K562 (cell line): ENCODE measurements around the gene C2orf42. TPM values are rescaled to one million over a fixed set of nuclear protein-coding genes. Genes with fewer than 3 reads are reported as not detected.

ENCODE experiments used
- ARID4B ChIP-seq: sonication (generic); formaldehyde crosslinking; IDR thresholded peaks from 2 replicates; pipeline ENCODE4 v1.8.0; 2022; ENCODE audit warnings: mild to moderate bottlenecking, missing genetic modification reagents
- CBX1 ChIP-seq: sonication (generic); IDR thresholded peaks from 2 replicates; pipeline ENCODE4 v1.6.1; 2016; ENCODE audit warnings: antibody characterized with exemption, low read depth, mild to moderate bottlenecking
- ETV5 ChIP-seq: sonication (generic); formaldehyde crosslinking; IDR thresholded peaks from 2 replicates; pipeline ENCODE4 v1.4.0; 2020; ENCODE audit warnings: low read depth, mild to moderate bottlenecking, missing genetic modification reagents
- GABPA ChIP-seq: fragments of 200-800 bp; sonication (Bioruptor generic); conservative IDR thresholded peaks from 2 replicates; pipeline ENCODE4 v1.6.1; 2016; ENCODE audit warnings: low read depth, missing genetic modification characterization, missing compliant biosample characterization
- GABPB2 ChIP-seq: fragments of 250-450 bp; sonication (Bioruptor Pico); conservative IDR thresholded peaks from 2 replicates; pipeline ENCODE4 v1.5.1; 2021; ENCODE audit warnings: mild to moderate bottlenecking
- HES1 ChIP-seq: fragments of 450-650 bp; IDR thresholded peaks from 2 replicates; pipeline ENCODE4 v1.6.1; 2016; ENCODE audit warnings: low read depth, mild to moderate bottlenecking, moderate library complexity
- JUNB ChIP-seq: fragments of 450-650 bp; formaldehyde crosslinking; conservative IDR thresholded peaks from 2 replicates; pipeline ENCODE4 v1.4.0; 2020; ENCODE audit warnings: mild to moderate bottlenecking
- KAT2B ChIP-seq: IDR thresholded peaks from one replicate; pipeline ENCODE4 v1.6.1; 2012; ENCODE audit warnings: low read depth, mild to moderate bottlenecking, control low read depth, inconsistent platforms, low read length, moderate library complexity
- MAZ ChIP-seq, 2 experiments: fragments of 450-650 bp in 1 of 2; sonication (generic) in 1 of 2; formaldehyde crosslinking; IDR thresholded peaks in 1 of 2; conservative IDR thresholded peaks in 1 of 2; 2 replicates each; pipeline versions ENCODE4 v1.4.0 to v1.5.0; 2020; ENCODE audit warnings: mild to moderate bottlenecking in 1 of 2, missing genetic modification reagents in 1 of 2
- MYC ChIP-seq, 2 experiments: fragments of 250-450 bp in 1 of 2; sonication (Bioruptor Pico) in 1 of 2; IDR thresholded peaks; 2 replicates each; pipeline versions ENCODE4 v1.5.1 to v1.6.1; 2012 to 2021; ENCODE audit warnings: low read depth in 2 of 2, borderline replicate concordance in 1 of 2, improper control_type of control experiment in 1 of 2, low read length in 1 of 2, mild to moderate bottlenecking in 1 of 2, moderate library complexity in 1 of 2
- NCOA4 ChIP-seq: fragments of 450-650 bp; IDR thresholded peaks from 2 replicates; pipeline ENCODE4 v1.6.1; 2018; ENCODE audit warnings: mild to moderate bottlenecking; ENCODE audit not compliant: partially characterized antibody
- NELFE ChIP-seq: IDR thresholded peaks from 2 replicates; pipeline ENCODE4 v1.6.1; 2011; ENCODE audit warnings: mild to moderate bottlenecking; ENCODE audit not compliant: insufficient read depth, insufficient read length
- RBBP5 ChIP-seq: fragments of 200-600 bp; sonication (generic); IDR thresholded peaks from 2 replicates; pipeline ENCODE4 v1.6.1; 2012; ENCODE audit warnings: borderline replicate concordance, mild to moderate bottlenecking, low read length, control low read depth, inconsistent platforms; ENCODE audit not compliant: insufficient read depth, poor library complexity, severe bottlenecking
- SIRT6 ChIP-seq: IDR thresholded peaks from one replicate; pipeline ENCODE4 v1.6.1; 2012; ENCODE audit warnings: low read depth, mild to moderate bottlenecking, control low read depth, inconsistent platforms, low read length, moderate library complexity
- TAF7 ChIP-seq: fragments of 450-650 bp; IDR thresholded peaks from 2 replicates; pipeline ENCODE4 v1.6.1; 2016; ENCODE audit warnings: missing genetic modification characterization, missing compliant biosample characterization
- TOE1 ChIP-seq, 2 experiments: fragments of 450-650 bp in 1 of 2; sonication (generic) in 1 of 2; formaldehyde crosslinking in 1 of 2; IDR thresholded peaks; 2 replicates each; pipeline versions ENCODE4 v1.7.1 to v1.8.0; 2016 to 2022; ENCODE audit warnings: borderline replicate concordance in 2 of 2, mild to moderate bottlenecking in 2 of 2, antibody characterized with exemption in 1 of 2, inconsistent platforms in 1 of 2, low read depth in 1 of 2, missing genetic modification reagents in 1 of 2, moderate library complexity in 1 of 2
- TRIM24 ChIP-seq, 2 experiments: fragments of 450-650 bp; IDR thresholded peaks; 2 replicates each; pipeline ENCODE4 v1.6.1; 2016
- ZBED1 ChIP-seq: IDR thresholded peaks from 2 replicates; pipeline ENCODE4 v1.6.1; 2014
- ZBTB1 ChIP-seq: sonication (generic); formaldehyde crosslinking; IDR thresholded peaks from 2 replicates; pipeline ENCODE4 v1.8.1; 2023; ENCODE audit warnings: missing genetic modification reagents, low read depth, mild to moderate bottlenecking, borderline replicate concordance
- ZNF274 ChIP-seq: IDR thresholded peaks from 2 replicates; pipeline ENCODE4 v1.6.1; 2011; ENCODE audit warnings: low read depth, mild to moderate bottlenecking, low read length, moderate library complexity, borderline replicate concordance
- ZNF316 ChIP-seq: fragments of 450-650 bp; IDR thresholded peaks from 2 replicates; pipeline ENCODE4 v1.6.1; 2016
- ZNF79 ChIP-seq: fragments of 250-450 bp; sonication (Bioruptor Pico); IDR thresholded peaks from 2 replicates; pipeline ENCODE4 v1.4.0; 2020; ENCODE audit warnings: low read depth, mild to moderate bottlenecking, moderate library complexity
- polyA plus RNA-seq, 8 experiments: library from polyadenylated mRNA; depleted of rRNA in 4 of 8; stranded (reverse) in 5 of 8; unstranded in 3 of 8; fragments of >200 nt; fragmentation: Nextera tagmentation in 2 of 8; fragmentation: Illumina TruSeq in 1 of 8; extraction: Ambion mirVana in 2 of 8; extraction: Trizol in 1 of 8; gene quantifications; 2 replicates each; pipeline versions ENCODE4 v1.2.1 to v1.2.3, GENCODE V29; 2011 to 2014; ENCODE audit warnings: inconsistent platforms in 1 of 8, missing spikeins in 1 of 8
- total RNA-seq, 7 experiments: library from RNA; depleted of rRNA in 6 of 7; stranded (reverse); fragments of >200 nt in 6 of 7; fragmentation: Illumina TruSeq in 2 of 7; extraction: Trizol in 2 of 7; gene quantifications; 2 replicates each; pipeline versions ENCODE4 v1.2.1 to v1.2.3, GENCODE V29; 2011 to 2021; ENCODE audit warnings: low replicate concordance in 1 of 7

The C2orf42 gene
- total and polyA plus RNA-seq, 9 of the 15 experiments (the other 6 are each of a cell fraction or from before 2014, with no cell fraction given) = 4.6 to 10.9 (median 7.5) TPM

- TF ChIP-seq ZNF79 (CRISPR knock-in tag) (no peak), KAT2B (no peak), ETV5 (no peak), TAF7 (tag) (no peak), ZBTB1 (CRISPR knock-in tag) (peak; percentile 85), MYC (IDR thresholded peaks at IDR 0.05; ENCODE audit: low read depth, low read length) (peak; percentile 88), MYC (CRISPR knock-in tag; IDR thresholded peaks at IDR 0.05; ENCODE audit: borderline replicate concordance, low read depth) (no peak), GABPB2 (CRISPR knock-in tag) (no peak), ARID4B (0 out of 2 replicates have a peak, but pooled peaks have one; percentile 11), CBX1 (peak; percentile 21; the same call in 1 of the 2 replicates), HES1 (peak; percentile 67), ZNF274 (no peak), JUNB (CRISPR knock-in tag) (no peak), MAZ (CRISPR knock-in tag; conservative IDR thresholded peaks at IDR 0.05 in 1 of 2, IDR thresholded peaks at IDR 0.05 in 1 of 2) (no peak; a peak in 3 of 4 replicates), ZNF316 (peak; percentile 39; the same call in 1 of the 2 replicates), NCOA4 (no peak), NELFE (no peak), TRIM24 (IDR thresholded peaks at IDR 0.05) (no peak), SIRT6 (no peak), TOE1 (IDR thresholded peaks at IDR 0.05; ENCODE audit: borderline replicate concordance) (no peak), TOE1 (CRISPR knock-in tag; IDR thresholded peaks at IDR 0.05; ENCODE audit: borderline replicate concordance, low read depth) (no peak), ZBED1 (no peak), GABPA (tag) (no peak), RBBP5 (peak; percentile 41)
These were observed 48.8 kb downstream of the C2orf42 start (continued) for GRCh38 chr2:70141902-70142589.
